Prostate gland (tissue), 2 donors: ENCODE measurements around the gene MPST. TPM values are rescaled to one million over a fixed set of nuclear protein-coding genes. Genes with fewer than 3 reads are reported as not detected.
"Not testable (repeated sequence)": the region's sequence is repeated elsewhere in the genome, so short reads cannot be mapped to it uniquely, and the experiment has no call there.

Experiments used
- DNase-seq: peaks from one replicate; pipeline ENCODE4 v3.0.0-alpha.2; 2019; ENCODE audit warnings: low spot score
- H3K27ac ChIP-seq, 2 donors: fragments of 200-600 bp; sonication (generic); 2 replicates each; pipeline ENCODE4 v1.5.1; 2017 to 2019
- H3K27me3 ChIP-seq: fragments of 200-600 bp; sonication (generic); replicated peaks from 2 replicates; pipeline ENCODE4 v1.5.1; 2019; ENCODE audit not compliant: insufficient read depth
- H3K36me3 ChIP-seq, 2 donors: fragments of 200-600 bp; sonication (generic); 1 replicate in 1 of 2; 2 replicates in 1 of 2; pipeline versions ENCODE4 v1.5.1 to v1.8.1; 2017 to 2019
- H3K4me1 ChIP-seq: fragments of 200-600 bp; sonication (generic); replicated peaks from 2 replicates; pipeline ENCODE4 v1.5.1; 2019
- H3K4me3 ChIP-seq, 2 donors: fragments of 200-600 bp; sonication (generic); 2 replicates each; pipeline ENCODE4 v1.5.1; 2017 to 2019
- H3K9me3 ChIP-seq: fragments of 200-600 bp; sonication (generic); 2 replicates; pipeline ENCODE4 v1.5.1; 2017
- POLR2A ChIP-seq: fragments of 450-650 bp; IDR thresholded peaks from one replicate; pipeline ENCODE4 v1.6.1; 2016; ENCODE audit warnings: antibody characterized with exemption, mild to moderate bottlenecking
- POLR2AphosphoS5 ChIP-seq: sonication (generic); formaldehyde crosslinking; IDR thresholded peaks from one replicate; pipeline ENCODE4 v1.6.1; 2017; ENCODE audit warnings: antibody characterized with exemption
- WGBS: methylation state at CpG from one replicate; pipeline ENCODE4 v1.1.5; 2018; 5-methylcytosine and 5-hydroxymethylcytosine counted together
- intact Hi-C: fragments of 100-400 bp; cut with DNase I; formaldehyde crosslinking; loops from one replicate; pipeline ENCODE4 v1.14.2; 2022
- total RNA-seq, 2 donors: library from RNA; depleted of rRNA; stranded (reverse); fragments of >200 nt; gene quantifications; one replicate each; pipeline ENCODE4 v1.1.0, GENCODE V29; 2016
- TF ChIP-seq, protein P1 (sequence below), 4 experiments: fragments of 200-600 bp in 2 of 4; fragments of 450-650 bp in 2 of 4; sonication (generic) in 2 of 4; IDR thresholded peaks; 1 replicate in 3 of 4; 2 replicates in 1 of 4; pipeline ENCODE4 v1.5.1; 2016 to 2019; ENCODE audit warnings: antibody characterized with exemption in 4 of 4, mild to moderate bottlenecking in 2 of 4, moderate library complexity in 2 of 4

The MPST gene
- total RNA-seq, 2 donors from 2014 or later = 136 to 192 TPM

DNA sequence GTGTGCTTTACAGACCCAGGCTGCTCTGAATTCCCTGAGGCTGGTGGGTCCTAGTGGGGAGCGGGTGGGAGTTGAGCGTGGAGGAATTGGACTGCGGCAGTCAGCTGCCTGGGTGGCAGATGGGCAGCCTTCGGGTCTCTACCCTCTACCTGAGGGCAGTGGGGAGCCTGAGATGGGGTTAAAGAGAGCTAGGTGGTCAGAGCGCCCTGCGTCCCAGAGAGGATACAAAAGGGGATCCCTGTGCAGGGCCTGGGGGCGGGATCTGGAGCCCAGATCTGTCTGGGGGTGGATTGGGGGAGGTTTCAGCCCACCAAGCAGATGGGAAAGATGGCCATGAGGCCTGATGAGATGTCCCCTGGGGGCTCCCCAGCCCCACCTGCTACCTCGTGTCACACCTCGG is 50.2 kb downstream of the MPST start:
- 83% methylated on average over 9 of the region's 9 CpGs for WGBS
- Histone ChIP-seq H3K27me3 (peaks cover 9% of the 10 kb centered on the region), H3K4me3 (no peak overlapping the region), H3K4me1 (no peaks in the 10 kb centered on the region), H3K36me3 (no peaks in the 10 kb centered on the region), H3K9me3 (no peaks in the 10 kb centered on the region), H3K27ac (no peak overlapping the region)
- no peak for DNase-seq
- TF ChIP-seq POLR2A = no peak
- TF ChIP-seq, protein P1, sequence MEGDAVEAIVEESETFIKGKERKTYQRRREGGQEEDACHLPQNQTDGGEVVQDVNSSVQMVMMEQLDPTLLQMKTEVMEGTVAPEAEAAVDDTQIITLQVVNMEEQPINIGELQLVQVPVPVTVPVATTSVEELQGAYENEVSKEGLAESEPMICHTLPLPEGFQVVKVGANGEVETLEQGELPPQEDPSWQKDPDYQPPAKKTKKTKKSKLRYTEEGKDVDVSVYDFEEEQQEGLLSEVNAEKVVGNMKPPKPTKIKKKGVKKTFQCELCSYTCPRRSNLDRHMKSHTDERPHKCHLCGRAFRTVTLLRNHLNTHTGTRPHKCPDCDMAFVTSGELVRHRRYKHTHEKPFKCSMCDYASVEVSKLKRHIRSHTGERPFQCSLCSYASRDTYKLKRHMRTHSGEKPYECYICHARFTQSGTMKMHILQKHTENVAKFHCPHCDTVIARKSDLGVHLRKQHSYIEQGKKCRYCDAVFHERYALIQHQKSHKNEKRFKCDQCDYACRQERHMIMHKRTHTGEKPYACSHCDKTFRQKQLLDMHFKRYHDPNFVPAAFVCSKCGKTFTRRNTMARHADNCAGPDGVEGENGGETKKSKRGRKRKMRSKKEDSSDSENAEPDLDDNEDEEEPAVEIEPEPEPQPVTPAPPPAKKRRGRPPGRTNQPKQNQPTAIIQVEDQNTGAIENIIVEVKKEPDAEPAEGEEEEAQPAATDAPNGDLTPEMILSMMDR (IDR thresholded peaks at IDR 0.05) = no peak
- intact Hi-C loops = loop anchor here (10.0 kb wide), 1 partner anchor 135 kb away; no protein-coding TSS in a partner anchor

DNA sequence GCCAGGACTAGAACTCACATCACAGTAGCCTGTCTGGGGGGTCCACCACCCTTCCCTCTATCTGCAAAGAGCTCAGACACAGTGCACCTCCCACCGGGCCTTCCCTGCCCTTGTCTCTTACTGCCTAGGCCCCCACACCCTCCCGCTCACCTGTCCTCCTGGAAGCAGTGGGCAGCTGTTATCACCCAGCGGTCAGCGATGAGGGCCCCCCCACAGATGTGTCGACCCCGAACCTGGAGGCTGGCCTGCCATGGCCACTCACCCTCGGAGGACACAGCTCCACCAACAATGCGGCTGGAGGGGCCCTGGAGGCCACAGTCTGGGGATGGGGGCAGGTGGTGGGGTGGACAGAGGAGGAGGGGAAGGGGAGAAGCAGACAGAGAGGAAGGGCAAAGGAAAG is 50.8 kb downstream of the MPST start:
- 69% methylated on average over 8 of the region's 8 CpGs for WGBS
- TF ChIP-seq, protein P1 (IDR thresholded peaks at IDR 0.05) = no peak
- TF ChIP-seq POLR2AphosphoS5 = no peak
- TF ChIP-seq POLR2A = no peak
- no peaks in the 10 kb centered on the region for H3K9me3 ChIP-seq
- peaks cover 9% of the 10 kb centered on the region for H3K27me3 ChIP-seq
- no peaks in the 10 kb centered on the region for H3K36me3 ChIP-seq
- H3K4me1 ChIP-seq = no peaks in the 10 kb centered on the region
- intact Hi-C loops = loop anchor here (10.0 kb wide), 1 partner anchor 134 kb away; no protein-coding TSS in a partner anchor
- H3K4me3 ChIP-seq = no peak overlapping the region
- DNase-seq = no peak
- no peak overlapping the region for H3K27ac ChIP-seq

DNA sequence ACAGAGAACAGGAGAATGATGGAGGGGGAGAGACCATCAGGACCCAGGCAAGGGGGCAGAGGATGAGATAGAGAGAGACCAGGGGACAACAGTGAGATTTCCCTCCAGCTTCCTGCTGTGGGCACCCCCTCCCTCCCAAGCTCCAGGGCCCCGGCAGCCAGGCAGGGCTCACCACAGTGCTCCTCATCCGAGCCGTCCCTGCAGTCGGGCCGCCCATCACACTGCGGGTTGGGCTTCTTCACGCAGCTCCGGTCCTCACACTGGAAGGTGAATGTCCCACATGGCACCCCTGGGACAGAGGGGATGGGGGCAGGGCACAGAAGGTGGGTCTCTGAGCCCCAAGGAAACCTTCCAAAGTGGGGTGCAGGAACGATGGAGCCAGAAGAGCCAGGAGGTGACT is 51.2 kb downstream of the MPST start:
- Histone ChIP-seq H3K27ac (no peak overlapping the region), H3K9me3 (no peaks in the 10 kb centered on the region), H3K36me3 (no peaks in the 10 kb centered on the region), H3K27me3 (peaks cover 9% of the 10 kb centered on the region), H3K4me1 (no peaks in the 10 kb centered on the region), H3K4me3 (no peak overlapping the region)
- TF ChIP-seq POLR2A = no peak
- no peak for TF ChIP-seq POLR2AphosphoS5
- TF ChIP-seq, protein P1 (IDR thresholded peaks at IDR 0.05) = no peak
- DNase-seq = no peak
- intact Hi-C loops = loop anchor here (10.0 kb wide), 1 partner anchor 134 kb away; no protein-coding TSS in a partner anchor
- WGBS = 30% methylated on average over 9 of the region's 9 CpGs

DNA sequence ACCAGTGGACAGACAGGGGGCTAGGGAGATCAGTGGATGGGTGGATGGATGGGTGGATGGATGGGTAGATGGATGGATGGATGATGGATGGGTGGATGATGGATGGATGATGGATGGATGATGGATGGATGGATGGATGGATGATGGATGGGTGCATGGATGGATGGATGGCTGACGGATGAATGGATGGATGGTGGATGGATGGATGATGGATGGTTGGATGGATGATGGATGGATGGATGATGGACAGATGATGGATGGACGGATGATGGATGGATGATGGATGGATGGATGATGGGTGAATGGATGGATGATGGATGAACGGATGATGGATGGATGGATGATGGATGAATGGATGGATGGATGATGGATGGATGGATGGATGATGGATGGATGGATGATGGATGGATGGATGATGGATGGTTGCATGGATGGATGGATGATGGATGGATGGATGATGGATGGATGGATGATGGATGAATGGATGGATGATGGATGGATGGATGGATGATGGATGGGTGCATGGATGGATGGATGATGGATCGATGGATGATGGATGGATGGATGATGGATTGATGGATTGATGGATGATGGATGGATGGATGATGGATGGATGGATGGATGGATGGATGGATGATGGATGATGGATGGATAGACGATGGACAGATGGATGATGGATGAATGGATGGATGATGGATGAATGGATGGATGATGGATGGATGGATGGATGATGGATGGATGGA is 52.5 kb downstream of the MPST start:
- 92% methylated on average over 5 of the region's 5 CpGs for WGBS

DNA sequence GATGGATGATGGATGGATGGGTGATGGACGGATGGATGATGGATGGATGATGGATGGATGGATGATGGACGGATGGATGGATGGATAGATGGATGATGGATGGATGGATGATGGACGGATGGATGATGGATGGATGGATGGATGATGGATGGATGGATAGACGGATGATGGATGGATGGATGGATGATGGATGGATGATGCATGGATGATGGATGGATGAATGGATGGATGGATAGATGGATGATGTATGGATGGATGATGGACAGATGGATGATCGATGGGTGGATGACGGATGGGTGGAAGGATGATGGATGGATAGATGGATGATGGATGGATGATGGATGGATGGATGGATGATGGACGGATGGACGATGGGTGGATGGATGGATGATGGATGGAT is 53.1 kb downstream of the MPST start:
- Histone ChIP-seq H3K4me3 (no peak overlapping the region), H3K9me3 (no peaks in the 10 kb centered on the region), H3K4me1 (no peaks in the 10 kb centered on the region), H3K27ac (no peak overlapping the region), H3K36me3 (no peaks in the 10 kb centered on the region), H3K27me3 (peaks cover 9% of the 10 kb centered on the region)
- TF ChIP-seq, protein P1 (IDR thresholded peaks at IDR 0.05) = no peak
- TF ChIP-seq POLR2A (no peak), POLR2AphosphoS5 (no peak)
- 88% methylated on average over 8 of the region's 8 CpGs for WGBS
- DNase-seq = no peak
- intact Hi-C loops = loop anchor here (10.0 kb wide), 1 partner anchor 132 kb away; no protein-coding TSS in a partner anchor

More for the DNA sequence above, 52.5 kb downstream of the MPST start:
- H3K27me3 ChIP-seq, H3K4me3 ChIP-seq, H3K36me3 ChIP-seq, H3K9me3 ChIP-seq, H3K4me1 ChIP-seq, H3K27ac ChIP-seq, DNase-seq: not testable (repeated sequence)
- intact Hi-C loops = loop anchor here (10.0 kb wide), 1 partner anchor 133 kb away; no protein-coding TSS in a partner anchor
